H1 (cell line): ENCODE measurements around the gene CSNK1D. TPM values are rescaled to one million over a fixed set of nuclear protein-coding genes. Genes with fewer than 3 reads are reported as not detected.

Source experiments
- CBX8 ChIP-seq: fragments of 300-800, 300-1000 bp; sonication (generic); IDR thresholded peaks from 2 replicates; pipeline ENCODE4 v1.7.1; 2016; ENCODE audit warnings: low read depth, low read length, borderline replicate concordance
- CEBPB ChIP-seq: IDR thresholded peaks from 2 replicates; pipeline ENCODE4 v1.6.1; 2012; ENCODE audit warnings: low read depth, low read length
- FOSL1 ChIP-seq: IDR thresholded peaks from 2 replicates; pipeline ENCODE4 v1.6.1; 2011; ENCODE audit warnings: mild to moderate bottlenecking, low read depth, low read length, moderate library complexity; ENCODE audit not compliant: insufficient read depth
- KDM1A ChIP-seq: fragments of 200-600, 300-600 bp; sonication (generic); IDR thresholded peaks from 2 replicates; pipeline ENCODE4 v1.7.1; 2016; ENCODE audit warnings: mild to moderate bottlenecking, low read length, borderline replicate concordance
- MAX ChIP-seq: IDR thresholded peaks from 2 replicates; pipeline ENCODE4 v1.6.1; 2012; ENCODE audit warnings: inconsistent platforms
- RAD21 ChIP-seq, 2 experiments: IDR thresholded peaks in 1 of 2; conservative IDR thresholded peaks in 1 of 2; 2 replicates each; pipeline ENCODE4 v1.6.1; 2011; ENCODE audit warnings: low read depth in 2 of 2, low read length in 2 of 2, improper control_type of control experiment in 1 of 2, inconsistent platforms in 1 of 2, mild to moderate bottlenecking in 1 of 2, moderate library complexity in 1 of 2
- SIX5 ChIP-seq: IDR thresholded peaks from 2 replicates; pipeline ENCODE4 v1.6.1; 2011; ENCODE audit warnings: mild to moderate bottlenecking, low read depth, low read length
- SRF ChIP-seq: IDR thresholded peaks from 2 replicates; pipeline ENCODE4 v1.6.1; 2011; ENCODE audit warnings: mild to moderate bottlenecking, low read depth, low read length, moderate library complexity
- polyA plus RNA-seq, 7 experiments: library from polyadenylated mRNA; depleted of rRNA in 3 of 7; stranded (reverse) in 5 of 7; unstranded in 2 of 7; fragments of >200 nt in 5 of 7; fragments of 200-250 nt in 2 of 7; gene quantifications; 1 replicate in 5 of 7; 2 replicates in 1 of 7; 4 replicates in 1 of 7; pipeline versions ENCODE4 v1.2.1 to v1.2.3, GENCODE V29; 2011 to 2013; ENCODE audit warnings: missing spikeins in 2 of 7, mixed read lengths in 2 of 7
- total RNA-seq: library from RNA; stranded (reverse); fragmentation: NEBNext Ultra II Directional; extraction: Animal tissue kit (Norgen Biotek cat#: 25700); gene quantifications from 2 replicates; pipeline ENCODE4 v1.2.1, GENCODE V29; 2021

The CSNK1D gene
- total and polyA plus RNA-seq, 2 of the 8 experiments (the other 6 are each of a cell fraction or from before 2014, with no cell fraction given): 73.5 to 103 TPM

- TF ChIP-seq RAD21 (IDR thresholded peaks at IDR 0.05 in 1 of 2, conservative IDR thresholded peaks at IDR 0.05 in 1 of 2; ENCODE audit: low read depth in 2 of 2, low read length in 2 of 2) (no peak; a peak in 1 of 4 replicates), MAX (peak; percentile 34; the same call in 1 of the 2 replicates), CBX8 (no peak), KDM1A (peak; percentile 51; the same call in 1 of the 2 replicates), CEBPB (no peak), FOSL1 (no peak), SIX5 (no peak), SRF (no peak)
Observed at GRCh38 chr17:82315703-82316358, 42.3 kb upstream of the CSNK1D start (continued).
